Activated CD8-positive, alpha-beta T cell treated with anti-CD3 and anti-CD28 coated beads for 36 hours (primary cell): Measurements from ENCODE around the gene UMOD. TPM values are rescaled to one million over a fixed set of nuclear protein-coding genes. Genes with fewer than 3 reads are reported as not detected.

Experiments
- ATAC-seq: fragments of 200-7000 bp; cut with Tn5 transposase; one replicate; pipeline ENCODE4 v1.10.0; 2021; ENCODE audit warnings: mild to moderate bottlenecking, moderate library complexity
- CTCF ChIA-PET: fragments of 350-600 bp; sonication (Branson Sonifier 250); formaldehyde crosslinking; loops from one replicate; lab custom pipeline; 2021; ENCODE audit warnings: antibody characterized with exemption; lab: Charles Lee
- POLR2A ChIA-PET: fragments of 350-600 bp; sonication (Branson Sonifier 250); formaldehyde crosslinking; loops from one replicate; lab custom pipeline; 2021; ENCODE audit warnings: antibody characterized with exemption; lab: Charles Lee
- DNase-seq: peaks from one replicate; pipeline ENCODE4 v3.0.0-alpha.2; 2020
- H3K27ac Mint-ChIP-seq: one replicate; pipeline ENCODE4 v1.8.0; 2021; ENCODE audit warnings: mild to moderate bottlenecking, mixed read lengths
- H3K27me3 Mint-ChIP-seq: one replicate; pipeline ENCODE4 v1.8.0; 2021; ENCODE audit warnings: mixed read lengths
- H3K36me3 Mint-ChIP-seq: one replicate; pipeline ENCODE4 v1.8.0; 2021; ENCODE audit warnings: low read depth, mixed read lengths
- H3K4me1 Mint-ChIP-seq: one replicate; pipeline ENCODE4 v1.8.0; 2021; ENCODE audit warnings: low read depth, mixed read lengths
- H3K4me3 Mint-ChIP-seq: one replicate; pipeline ENCODE4 v1.8.0; 2021; ENCODE audit warnings: mild to moderate bottlenecking, moderate library complexity, mixed read lengths
- H3K9me3 Mint-ChIP-seq: one replicate; pipeline ENCODE4 v1.8.0; 2021; ENCODE audit warnings: mixed read lengths
- CTCF ChIP-seq: fragments of 200-600 bp; IDR thresholded peaks from one replicate; pipeline ENCODE4 v1.8.0; 2022; ENCODE audit warnings: antibody characterized with exemption, mild to moderate bottlenecking
- intact Hi-C: fragments of 100-400 bp; cut with micrococcal nuclease; formaldehyde crosslinking; loops from one replicate; pipeline ENCODE4 v1.10.0; 2022
- total RNA-seq, 2 experiments: library from RNA; stranded (reverse); gene quantifications; one replicate each; pipeline ENCODE4 v1.2.3, GENCODE V29; 2021

UMOD gene
- total RNA-seq, 2 experiments from 2014 or later = not detected

GRCh38 chr16:20302389-20302788 lies 50.1 kb downstream of the UMOD start:
- intact Hi-C loops = loop anchor here (5.0 kb wide), 1 partner anchor 395 kb away; no protein-coding TSS in a partner anchor
- ATAC-seq (no peak), DNase-seq (no peak)
- H3K27ac Mint-ChIP-seq = no peak overlapping the region
- CTCF ChIA-PET = interaction anchor here (1.1 kb wide), 1 partner anchor 395 kb away, joined by 3 read pairs; no protein-coding TSS in a partner anchor
- TF ChIP-seq CTCF = no peak
- no peak overlapping the region for H3K4me3 Mint-ChIP-seq
- H3K4me1 Mint-ChIP-seq = no peaks in the 10 kb centered on the region
- H3K36me3 Mint-ChIP-seq = no peaks in the 10 kb centered on the region
- POLR2A ChIA-PET = no interaction called here
- peaks cover 3% of the 10 kb centered on the region for H3K27me3 Mint-ChIP-seq
- no peaks in the 10 kb centered on the region for H3K9me3 Mint-ChIP-seq

- Mint-ChIP-seq H3K36me3 (no peaks in the 10 kb centered on the region), H3K9me3 (no peaks in the 10 kb centered on the region), H3K4me3 (no peak overlapping the region), H3K4me1 (no peaks in the 10 kb centered on the region), H3K27ac (no peak overlapping the region), H3K27me3 (peaks cover 3% of the 10 kb centered on the region)
- CTCF ChIA-PET = interaction anchor here (0.7 to 4.9 kb wide), 2 partner anchors 389 to 395 kb away, joined by 3 to 74 read pairs; no protein-coding TSS in a partner anchor
- intact Hi-C loops = loop anchor here (5.0 kb wide), 1 partner anchor 395 kb away; no protein-coding TSS in a partner anchor
- no peak for TF ChIP-seq CTCF
- POLR2A ChIA-PET = no interaction called here
- no peak for DNase-seq
- ATAC-seq = no peak
Observed at GRCh38 chr16:20301840-20302239, 50.7 kb downstream of the UMOD start.

GRCh38 chr16:20300312-20301097 lies 52.0 kb downstream of the UMOD start:
- Mint-ChIP-seq H3K27ac (no peak overlapping the region), H3K9me3 (no peaks in the 10 kb centered on the region), H3K4me3 (no peak overlapping the region), H3K4me1 (no peaks in the 10 kb centered on the region), H3K27me3 (peaks cover 3% of the 10 kb centered on the region), H3K36me3 (no peaks in the 10 kb centered on the region)
- TF ChIP-seq CTCF = peak; percentile 72
- ChIA-PET CTCF (interaction anchor here (0.7 to 4.9 kb wide), 21 partner anchors 8 to 400 kb away, joined by 3 to 74 read pairs (median 3); no protein-coding TSS in a partner anchor), POLR2A (no interaction called here)
- peak; percentile 60 for DNase-seq
- ATAC-seq = no peak
- intact Hi-C loops = loop anchor here (5.0 kb wide), 1 partner anchor 393 kb away; no protein-coding TSS in a partner anchor

GRCh38 chr16:20298452-20298851 lies 54.1 kb downstream of the UMOD start:
- POLR2A ChIA-PET = no interaction called here

More at GRCh38 chr16:20298452-20298851, 54.1 kb downstream of the UMOD start:
- no peaks in the 10 kb centered on the region for H3K4me1 Mint-ChIP-seq
- ATAC-seq = no peak
- no peak overlapping the region for H3K4me3 Mint-ChIP-seq
- CTCF ChIA-PET = interaction anchor here (4.9 kb wide), 1 partner anchor 391 kb away, joined by 74 read pairs; no protein-coding TSS in a partner anchor
- DNase-seq = no peak
- no peak for TF ChIP-seq CTCF
- peaks cover 3% of the 10 kb centered on the region for H3K27me3 Mint-ChIP-seq
- no peaks in the 10 kb centered on the region for H3K36me3 Mint-ChIP-seq
- no peak overlapping the region for H3K27ac Mint-ChIP-seq
- no peaks in the 10 kb centered on the region for H3K9me3 Mint-ChIP-seq
- intact Hi-C loops = no loop called here
